Endothelial cell of umbilical vein (primary cell): ENCODE data around the gene BOLA2B. TPM values are rescaled to one million over a fixed set of nuclear protein-coding genes. Genes with fewer than 3 reads are reported as not detected.

Experiments used
- BruUV-seq: library from RNA; stranded (reverse); fragments of 400-500 nt; replicated peaks from 2 replicates; lab custom pipeline; 2021; lab: Mats Ljungman, UMichigan
- CTCF ChIA-PET: fragments of 300-600, 350-600 bp; sonication (Branson Sonifier 250); formaldehyde crosslinking; loops from one replicate; lab custom pipeline; 2021; ENCODE audit warnings: antibody characterized with exemption, inconsistent platforms; lab: Charles Lee
- POLR2A ChIA-PET: fragments of 300-600, 350-600 bp; sonication (Branson Sonifier 250); formaldehyde crosslinking; loops from one replicate; lab custom pipeline; 2021; ENCODE audit warnings: antibody characterized with exemption, inconsistent platforms; lab: Charles Lee
- DNase-seq: peaks from one replicate; pipeline ENCODE4 v3.0.0-alpha.2; 2011; ENCODE audit warnings: low read depth, low spot score
- FAIRE-seq: peaks from 2 replicates; lab custom pipeline; 2011; peaks lifted over from hg19 to GRCh38; lab: Jason Lieb, UNC
- H2AFZ ChIP-seq: 2 replicates; pipeline ENCODE4 v1.6.0; 2012; ENCODE audit warnings: low read depth, low read length, control low read depth, inconsistent platforms
- H3K27ac ChIP-seq: 2 replicates; pipeline ENCODE4 v1.5.1; 2011; ENCODE audit warnings: low read depth, mild to moderate bottlenecking, control low read depth, low read length, moderate library complexity; ENCODE audit not compliant: insufficient read depth
- H3K27me3 ChIP-seq, 2 experiments: 2 replicates each; pipeline versions ENCODE4 v1.6.0 to v1.6.1; 2011; ENCODE audit warnings: low read length in 2 of 2, mixed read lengths in 1 of 2; ENCODE audit not compliant: control insufficient read depth in 2 of 2, insufficient read depth in 2 of 2
- H3K36me3 ChIP-seq, 2 experiments: 2 replicates in 1 of 2; 3 replicates in 1 of 2; pipeline ENCODE4 v1.5.1; 2011; ENCODE audit warnings: low read length in 2 of 2, mild to moderate bottlenecking in 1 of 2, moderate library complexity in 1 of 2; ENCODE audit not compliant: control insufficient read depth in 2 of 2, insufficient read depth in 2 of 2; ENCODE audit errors: extremely low read depth in 1 of 2
- H3K4me1 ChIP-seq: 3 replicates; pipeline ENCODE4 v1.5.1; 2011; ENCODE audit warnings: mild to moderate bottlenecking, low read length; ENCODE audit not compliant: control insufficient read depth, insufficient read depth; ENCODE audit errors: extremely low read depth
- H3K4me2 ChIP-seq: 2 replicates; pipeline ENCODE4 v1.6.1; 2011; ENCODE audit warnings: low read length, control low read depth, mixed read lengths; ENCODE audit not compliant: insufficient read depth
- H3K4me3 ChIP-seq, 3 experiments: fragments of 200-600 bp in 1 of 3; sonication (generic), shearing (Covaris generic) in 1 of 3; replicated peaks in 1 of 3; 2 replicates each; pipeline ENCODE4 v1.5.1; 2011 to 2016; ENCODE audit warnings: control low read depth in 3 of 3, low read length in 3 of 3, mild to moderate bottlenecking in 2 of 3, inconsistent platforms in 1 of 3, low read depth in 1 of 3, moderate library complexity in 1 of 3; ENCODE audit not compliant: insufficient read depth in 1 of 3
- H3K79me2 ChIP-seq: 2 replicates; pipeline ENCODE4 v1.6.0; 2012; ENCODE audit warnings: low read length, inconsistent platforms; ENCODE audit not compliant: control insufficient read depth, insufficient read depth
- H3K9ac ChIP-seq: replicated peaks from 2 replicates; pipeline ENCODE3; 2011; ENCODE audit warnings: low read length, control low read depth; ENCODE audit not compliant: insufficient read depth; ENCODE audit errors: extremely low read depth
- H3K9me1 ChIP-seq: replicated peaks from 3 replicates; pipeline ENCODE4 v1.6.0; 2011; ENCODE audit warnings: mild to moderate bottlenecking, low read length; ENCODE audit not compliant: control insufficient read depth, insufficient read depth; ENCODE audit errors: extremely low read depth
- H3K9me3 ChIP-seq: replicated peaks from 2 replicates; pipeline ENCODE4 v1.5.1; 2012; ENCODE audit warnings: low read length, inconsistent platforms; ENCODE audit not compliant: control insufficient read depth, insufficient read depth
- H4K20me1 ChIP-seq: replicated peaks from 2 replicates; pipeline ENCODE3; 2011; ENCODE audit warnings: mild to moderate bottlenecking, low read length; ENCODE audit not compliant: control insufficient read depth, insufficient read depth; ENCODE audit errors: extremely low read depth
- CTCF ChIP-seq, 2 donors: IDR thresholded peaks; 1 replicate in 1 of 2; 2 replicates in 1 of 2; pipeline ENCODE4 v1.5.1; 2011; ENCODE audit warnings: low read length in 2 of 2, mild to moderate bottlenecking in 2 of 2, moderate library complexity in 2 of 2, control low read depth in 1 of 2, inconsistent platforms in 1 of 2, low read depth in 1 of 2; ENCODE audit not compliant: insufficient read depth in 1 of 2; ENCODE audit errors: extremely low read depth in 1 of 2
- EZH2 ChIP-seq: IDR thresholded peaks from 2 replicates; pipeline ENCODE4 v1.6.1; 2012; ENCODE audit warnings: borderline replicate concordance, low read depth, mild to moderate bottlenecking, moderate library complexity, low read length, inconsistent platforms; ENCODE audit not compliant: severe bottlenecking
- FOS ChIP-seq: IDR thresholded peaks from 2 replicates; pipeline ENCODE4 v1.6.1; 2011; ENCODE audit warnings: mild to moderate bottlenecking, low read length, moderate library complexity, borderline replicate concordance; ENCODE audit not compliant: insufficient read depth
- GATA2 ChIP-seq: IDR thresholded peaks from 2 replicates; pipeline ENCODE4 v1.7.0; 2011; ENCODE audit warnings: low read depth, mild to moderate bottlenecking, moderate library complexity, mixed read lengths, low read length; ENCODE audit not compliant: insufficient read length, insufficient read depth
- JUN ChIP-seq: IDR thresholded peaks from 2 replicates; pipeline ENCODE4 v1.6.1; 2011; ENCODE audit warnings: borderline replicate concordance, low read depth; ENCODE audit not compliant: insufficient read length, insufficient read depth
- MYC ChIP-seq: IDR thresholded peaks from one replicate; pipeline ENCODE4 v1.6.1; 2011; ENCODE audit warnings: mild to moderate bottlenecking, low read depth, low read length
- POLR2A ChIP-seq: IDR thresholded peaks from 2 replicates; pipeline ENCODE4 v1.6.1; 2012; ENCODE audit warnings: low read depth, mild to moderate bottlenecking, control low read depth, low read length
- POLR2AphosphoS5 ChIP-seq: IDR thresholded peaks from 2 replicates; pipeline ENCODE4 v1.6.1; 2012; ENCODE audit warnings: low read depth, mild to moderate bottlenecking, control low read depth, low read length, moderate library complexity; ENCODE audit not compliant: insufficient read depth
- dilution Hi-C: fragments of 300-500 bp; cut with MboI; formaldehyde crosslinking; loops from one replicate; pipeline ENCODE4 v1.15.0; 2019; ENCODE audit warnings: low sequenced_read_pairs; ENCODE audit not compliant: extremely low pct_ligation_motif_present
- intact Hi-C: fragments of 100-400 bp; cut with micrococcal nuclease; formaldehyde crosslinking; loops from one replicate; pipeline ENCODE4 v1.10.0; 2022
- polyA plus RNA-seq, 4 experiments: library from polyadenylated mRNA; depleted of rRNA in 3 of 4; stranded (reverse) in 3 of 4; unstranded in 1 of 4; fragments of >200 nt; gene quantifications; 2 replicates each; pipeline versions ENCODE4 v1.2.1 to v1.2.3, GENCODE V29; 2011 to 2012; ENCODE audit warnings: missing spikeins in 1 of 4
- total RNA-seq: library from RNA; stranded (reverse); gene quantifications from 2 replicates; pipeline ENCODE4 v1.2.3, GENCODE V29; 2021
- TF ChIP-seq, protein P1 (sequence below): IDR thresholded peaks from 2 replicates; pipeline ENCODE4 v1.6.1; 2011; ENCODE audit not compliant: insufficient read depth, insufficient read length

BOLA2B gene
- total and polyA plus RNA-seq, 2 donors (not counting 3 experiments of a cell fraction or from before 2014, with no cell fraction given): 161 to 354 TPM

DNA sequence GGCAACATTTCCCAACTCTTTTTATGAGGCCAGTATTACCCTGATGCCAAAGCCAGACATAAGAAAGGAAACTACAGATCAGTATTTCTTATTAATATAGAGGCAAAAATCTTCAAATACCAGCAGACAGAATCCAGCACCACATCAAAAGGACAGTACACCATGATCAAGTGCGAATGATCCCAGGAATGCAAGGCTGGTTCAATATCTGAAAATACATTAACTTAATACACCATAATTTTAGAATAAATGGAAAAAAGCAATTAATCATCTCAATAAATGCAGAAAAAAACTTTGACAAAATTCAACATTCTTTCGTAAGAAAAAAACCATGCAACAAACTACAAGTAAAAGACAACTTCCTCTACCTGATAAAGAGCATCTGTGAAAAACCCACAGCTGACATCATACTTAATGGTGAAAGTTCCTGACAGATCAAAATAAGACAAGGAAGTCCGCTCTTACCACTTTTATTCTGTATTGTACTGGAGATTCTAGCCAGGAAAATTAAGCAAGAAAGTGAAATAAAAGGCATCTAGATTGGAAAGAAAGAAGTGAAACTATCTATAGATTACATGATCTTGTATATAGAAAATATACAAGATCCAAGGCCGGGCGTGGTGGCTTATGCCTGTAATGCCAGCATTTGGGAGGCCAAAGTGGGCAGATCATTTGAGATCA is 44.1 kb downstream of the BOLA2B start:
- POLR2A ChIA-PET: no interaction called here

More for the DNA sequence above, 44.1 kb downstream of the BOLA2B start:
- Histone ChIP-seq H4K20me1 (no peaks in the 10 kb centered on the region), H3K4me3 (no peak overlapping the region), H3K9me3 (no peaks in the 10 kb centered on the region), H3K9ac (no peak overlapping the region), H3K79me2 (no peaks in the 10 kb centered on the region), H2AFZ (no peak overlapping the region), H3K36me3 (no peaks in the 10 kb centered on the region), H3K9me1 (no peaks in the 10 kb centered on the region), H3K27me3 (no peaks in the 10 kb centered on the region), H3K27ac (no peak overlapping the region), H3K4me2 (no peak overlapping the region), H3K4me1 (no peaks in the 10 kb centered on the region)
- dilution Hi-C loops (no loop called here), intact Hi-C loops (no loop called here)
- CTCF ChIA-PET: interaction anchor here (0.5 kb wide), 1 partner anchor 8 kb away, joined by 5 read pairs; no protein-coding TSS in a partner anchor
- FAIRE-seq (no peak), DNase-seq (no peak)
- BruUV-seq: no TSS peak
- no peak for TF ChIP-seq JUN
- no peak for TF ChIP-seq MYC
- TF ChIP-seq, protein P1, sequence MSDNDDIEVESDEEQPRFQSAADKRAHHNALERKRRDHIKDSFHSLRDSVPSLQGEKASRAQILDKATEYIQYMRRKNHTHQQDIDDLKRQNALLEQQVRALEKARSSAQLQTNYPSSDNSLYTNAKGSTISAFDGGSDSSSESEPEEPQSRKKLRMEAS: no peak
- no peak for TF ChIP-seq GATA2
- TF ChIP-seq CTCF (IDR thresholded peaks at IDR 0.05; ENCODE audit: extremely low read depth in 1 of 2, insufficient read depth in 1 of 2, low read depth in 1 of 2, low read length in 2 of 2): no peak
- TF ChIP-seq POLR2A: no peak
- no peak for TF ChIP-seq FOS
- TF ChIP-seq POLR2AphosphoS5: no peak
- no peak for TF ChIP-seq EZH2
